ENCODE measurements around the gene NCAPH2.

- TF ChIP-seq POLR2A (IDR thresholded peaks at IDR 0.05): no peak
- TF ChIP-seq, protein P1, sequence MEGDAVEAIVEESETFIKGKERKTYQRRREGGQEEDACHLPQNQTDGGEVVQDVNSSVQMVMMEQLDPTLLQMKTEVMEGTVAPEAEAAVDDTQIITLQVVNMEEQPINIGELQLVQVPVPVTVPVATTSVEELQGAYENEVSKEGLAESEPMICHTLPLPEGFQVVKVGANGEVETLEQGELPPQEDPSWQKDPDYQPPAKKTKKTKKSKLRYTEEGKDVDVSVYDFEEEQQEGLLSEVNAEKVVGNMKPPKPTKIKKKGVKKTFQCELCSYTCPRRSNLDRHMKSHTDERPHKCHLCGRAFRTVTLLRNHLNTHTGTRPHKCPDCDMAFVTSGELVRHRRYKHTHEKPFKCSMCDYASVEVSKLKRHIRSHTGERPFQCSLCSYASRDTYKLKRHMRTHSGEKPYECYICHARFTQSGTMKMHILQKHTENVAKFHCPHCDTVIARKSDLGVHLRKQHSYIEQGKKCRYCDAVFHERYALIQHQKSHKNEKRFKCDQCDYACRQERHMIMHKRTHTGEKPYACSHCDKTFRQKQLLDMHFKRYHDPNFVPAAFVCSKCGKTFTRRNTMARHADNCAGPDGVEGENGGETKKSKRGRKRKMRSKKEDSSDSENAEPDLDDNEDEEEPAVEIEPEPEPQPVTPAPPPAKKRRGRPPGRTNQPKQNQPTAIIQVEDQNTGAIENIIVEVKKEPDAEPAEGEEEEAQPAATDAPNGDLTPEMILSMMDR (IDR thresholded peaks at IDR 0.05): no peak
Measured at GRCh38 chr22:50524676-50525103, 16.7 kb downstream of the NCAPH2 start.
